ENCODE measurements around the gene SKI. TPM values are rescaled to one million over a fixed set of nuclear protein-coding genes. Genes with fewer than 3 reads are reported as not detected.
"Not testable (repeated sequence)": the region's sequence is repeated elsewhere in the genome, so short reads cannot be mapped to it uniquely, and the experiment has no call there.

Gene SKI
- total RNA-seq, 1 donor from 2014 or later, result 21.6 TPM

GRCh38 chr1:2324553-2325366 is 96.6 kb downstream of the SKI start:
- no peak for ATAC-seq

GRCh38 chr1:2326524-2326923 is 98.4 kb downstream of the SKI start:
- no peak for ATAC-seq

- ATAC-seq, result not testable (repeated sequence)
Observed at GRCh38 chr1:2327162-2327561, 99.0 kb downstream of the SKI start.

GRCh38 chr1:2327841-2328240 is 99.7 kb downstream of the SKI start:
- no peak for ATAC-seq

GRCh38 chr1:2328676-2329455 is 100.7 kb downstream of the SKI start:
- ATAC-seq, result no peak

- ATAC-seq, result no peak
Observed at GRCh38 chr1:2330035-2330434, 101.9 kb downstream of the SKI start.

GRCh38 chr1:2330519-2331199 is 102.5 kb downstream of the SKI start:
- no peak for ATAC-seq

- ATAC-seq, result no peak
Observed at GRCh38 chr1:2331200-2331544, 103.1 kb downstream of the SKI start.

GRCh38 chr1:2331580-2331979 is 103.5 kb downstream of the SKI start:
- ATAC-seq, result not testable (repeated sequence)

- peak; percentile 42 for ATAC-seq
Observed at GRCh38 chr1:2334366-2334765, 106.2 kb downstream of the SKI start.

- ATAC-seq, result peak; percentile 19
Observed at GRCh38 chr1:2334883-2335534, 106.9 kb downstream of the SKI start.

- ATAC-seq, result peak; percentile 5
Observed at GRCh38 chr1:2335721-2336455, 107.8 kb downstream of the SKI start.

GRCh38 chr1:2336499-2336898 is 108.4 kb downstream of the SKI start:
- ATAC-seq, result no peak

- no peak for ATAC-seq
Observed at GRCh38 chr1:2337081-2337480, 109.0 kb downstream of the SKI start.

- ATAC-seq, result no peak
Observed at GRCh38 chr1:2337501-2337900, 109.4 kb downstream of the SKI start.

GRCh38 chr1:2339206-2340085 is 111.3 kb downstream of the SKI start:
- no peak for ATAC-seq

GRCh38 chr1:2340086-2340917 is 112.2 kb downstream of the SKI start:
- ATAC-seq, result no peak

- no peak for ATAC-seq
Observed at GRCh38 chr1:2340918-2341254, 112.8 kb downstream of the SKI start.

- ATAC-seq, result no peak
Observed at GRCh38 chr1:2341706-2342383, 113.7 kb downstream of the SKI start.
